Stomach (tissue), 9 donors: ENCODE data around the gene PXMP4. TPM values are rescaled to one million over a fixed set of nuclear protein-coding genes. Genes with fewer than 3 reads are reported as not detected.

Experiments used
- DNase-seq, 2 donors: peaks; one replicate each; pipeline versions ENCODE4 v3.0.0 to v3.0.0-alpha.2; 2013 to 2019
- H3K27ac ChIP-seq, 5 donors: fragments of 200-600 bp in 4 of 5; sonication (generic) in 4 of 5; one replicate each; pipeline ENCODE4 v1.5.1; 2013 to 2019; ENCODE audit warnings: mild to moderate bottlenecking in 1 of 5, moderate library complexity in 1 of 5
- H3K27me3 ChIP-seq, 3 donors: fragments of 200-600 bp; sonication (generic); one replicate each; pipeline ENCODE4 v1.5.1; 2017 to 2019; ENCODE audit warnings: mixed run types in 1 of 3
- H3K36me3 ChIP-seq, 4 donors: fragments of 200-600 bp; sonication (generic); 1 replicate in 3 of 4; 2 replicates in 1 of 4; pipeline ENCODE4 v1.5.1; 2016 to 2019
- H3K4me1 ChIP-seq, 4 donors: fragments of 200-600 bp; sonication (generic); one replicate each; pipeline ENCODE4 v1.5.1; 2016 to 2019
- H3K4me3 ChIP-seq, 4 donors: fragments of 200-600 bp; sonication (generic) in 3 of 4; one replicate each; pipeline ENCODE4 v1.5.1; 2016 to 2019; ENCODE audit warnings: mild to moderate bottlenecking in 1 of 4
- H3K9me3 ChIP-seq, 4 donors: fragments of 200-600 bp; sonication (generic); one replicate each; pipeline ENCODE4 v1.5.1; 2016 to 2019
- EP300 ChIP-seq: sonication (generic); formaldehyde crosslinking; IDR thresholded peaks from one replicate; pipeline ENCODE4 v1.6.1; 2017; ENCODE audit warnings: antibody characterized with exemption
- POLR2A ChIP-seq, 4 donors: fragments of 450-650 bp; IDR thresholded peaks; one replicate each; pipeline ENCODE4 v1.6.1; 2016; ENCODE audit warnings: antibody characterized with exemption in 4 of 4, control low read depth in 2 of 4, mild to moderate bottlenecking in 1 of 4, moderate library complexity in 1 of 4
- POLR2AphosphoS5 ChIP-seq, 3 donors: sonication (generic); formaldehyde crosslinking; IDR thresholded peaks; one replicate each; pipeline ENCODE4 v1.6.1; 2016; ENCODE audit warnings: antibody characterized with exemption in 3 of 3
- WGBS, 5 donors: extraction: QIAGEN DNeasy Blood & Tissue Kit in 3 of 5; methylation state at CpG; one replicate each; pipeline versions ENCODE4 v1.1.5 to v1.1.7; 2013 to 2018; 5-methylcytosine and 5-hydroxymethylcytosine counted together
- intact Hi-C: fragments of 100-400 bp; cut with DNase I; formaldehyde crosslinking; loops from one replicate; pipeline ENCODE4 v1.15.1; 2023; ENCODE audit warnings: low total_unique reads
- polyA plus RNA-seq, 3 donors: library from polyadenylated mRNA; stranded (reverse); fragments of 200-250 nt; gene quantifications; one replicate each; pipeline ENCODE4 v1.2.3, GENCODE V29; 2013
- total RNA-seq, 5 donors: library from RNA; depleted of rRNA; stranded (reverse); fragments of >200 nt; gene quantifications; one replicate each; pipeline versions ENCODE4 v1.1.0 to v1.2.3, GENCODE V29; 2014 to 2016
- TF ChIP-seq, protein P1 (sequence below), 7 experiments: fragments of 450-650 bp in 4 of 7; fragments of 200-600 bp in 3 of 7; sonication (generic) in 3 of 7; IDR thresholded peaks; one replicate each; pipeline ENCODE4 v1.5.1; 2016 to 2019; ENCODE audit warnings: antibody characterized with exemption in 7 of 7, control low read depth in 2 of 7, mild to moderate bottlenecking in 1 of 7
- donor health status: healthy with polysubstance abuse.
- donor health status: Bipolar disorder and iron deficiency.
- donor health status: healthy.

PXMP4 gene
- total and polyA plus RNA-seq, 8 donors = 0.72 to 36.8 (median 5.6) TPM

DNA sequence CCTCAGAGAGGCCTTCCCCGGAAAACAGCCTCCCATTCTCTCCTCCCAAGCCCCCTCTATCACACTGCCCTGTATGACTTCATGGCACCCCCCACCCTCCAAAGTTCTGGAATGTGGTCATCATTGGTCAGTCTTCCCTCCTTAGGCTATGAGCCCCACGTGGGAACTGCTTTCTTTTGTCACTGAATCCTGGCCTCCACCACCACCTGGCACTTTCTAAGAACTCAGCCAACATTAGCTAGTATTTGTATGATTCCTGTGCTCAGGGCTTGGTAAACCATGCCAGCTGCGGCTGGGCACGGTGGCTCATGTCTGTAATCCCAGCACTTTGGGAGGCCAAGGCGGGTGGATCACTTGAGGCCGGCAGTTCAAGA, 25.5 kb downstream of the PXMP4 start:
- no peak for DNase-seq
- WGBS, 5 donors = 62 to 71% (median 67%) methylated on average over 6 of the region's 6 CpGs
- Histone ChIP-seq H3K27ac (peak overlapping the region in 3 of 5 donors; percentile 38 to 70 (median 42)), H3K4me3 (no peak overlapping the region), H3K4me1 (peaks cover 0 to 31% (median 15%) of the 10 kb centered on the region in 4 donors), H3K27me3 (no peaks in the 10 kb centered on the region), H3K36me3 (no peaks in the 10 kb centered on the region), H3K9me3 (no peaks in the 10 kb centered on the region)
- intact Hi-C loops = no loop called here
- TF ChIP-seq EP300 (no peak), POLR2AphosphoS5 (IDR thresholded peaks at IDR 0.05) (no peak), POLR2A (IDR thresholded peaks at IDR 0.05) (no peak)
- TF ChIP-seq, protein P1, sequence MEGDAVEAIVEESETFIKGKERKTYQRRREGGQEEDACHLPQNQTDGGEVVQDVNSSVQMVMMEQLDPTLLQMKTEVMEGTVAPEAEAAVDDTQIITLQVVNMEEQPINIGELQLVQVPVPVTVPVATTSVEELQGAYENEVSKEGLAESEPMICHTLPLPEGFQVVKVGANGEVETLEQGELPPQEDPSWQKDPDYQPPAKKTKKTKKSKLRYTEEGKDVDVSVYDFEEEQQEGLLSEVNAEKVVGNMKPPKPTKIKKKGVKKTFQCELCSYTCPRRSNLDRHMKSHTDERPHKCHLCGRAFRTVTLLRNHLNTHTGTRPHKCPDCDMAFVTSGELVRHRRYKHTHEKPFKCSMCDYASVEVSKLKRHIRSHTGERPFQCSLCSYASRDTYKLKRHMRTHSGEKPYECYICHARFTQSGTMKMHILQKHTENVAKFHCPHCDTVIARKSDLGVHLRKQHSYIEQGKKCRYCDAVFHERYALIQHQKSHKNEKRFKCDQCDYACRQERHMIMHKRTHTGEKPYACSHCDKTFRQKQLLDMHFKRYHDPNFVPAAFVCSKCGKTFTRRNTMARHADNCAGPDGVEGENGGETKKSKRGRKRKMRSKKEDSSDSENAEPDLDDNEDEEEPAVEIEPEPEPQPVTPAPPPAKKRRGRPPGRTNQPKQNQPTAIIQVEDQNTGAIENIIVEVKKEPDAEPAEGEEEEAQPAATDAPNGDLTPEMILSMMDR (IDR thresholded peaks at IDR 0.05) = no peak

DNA sequence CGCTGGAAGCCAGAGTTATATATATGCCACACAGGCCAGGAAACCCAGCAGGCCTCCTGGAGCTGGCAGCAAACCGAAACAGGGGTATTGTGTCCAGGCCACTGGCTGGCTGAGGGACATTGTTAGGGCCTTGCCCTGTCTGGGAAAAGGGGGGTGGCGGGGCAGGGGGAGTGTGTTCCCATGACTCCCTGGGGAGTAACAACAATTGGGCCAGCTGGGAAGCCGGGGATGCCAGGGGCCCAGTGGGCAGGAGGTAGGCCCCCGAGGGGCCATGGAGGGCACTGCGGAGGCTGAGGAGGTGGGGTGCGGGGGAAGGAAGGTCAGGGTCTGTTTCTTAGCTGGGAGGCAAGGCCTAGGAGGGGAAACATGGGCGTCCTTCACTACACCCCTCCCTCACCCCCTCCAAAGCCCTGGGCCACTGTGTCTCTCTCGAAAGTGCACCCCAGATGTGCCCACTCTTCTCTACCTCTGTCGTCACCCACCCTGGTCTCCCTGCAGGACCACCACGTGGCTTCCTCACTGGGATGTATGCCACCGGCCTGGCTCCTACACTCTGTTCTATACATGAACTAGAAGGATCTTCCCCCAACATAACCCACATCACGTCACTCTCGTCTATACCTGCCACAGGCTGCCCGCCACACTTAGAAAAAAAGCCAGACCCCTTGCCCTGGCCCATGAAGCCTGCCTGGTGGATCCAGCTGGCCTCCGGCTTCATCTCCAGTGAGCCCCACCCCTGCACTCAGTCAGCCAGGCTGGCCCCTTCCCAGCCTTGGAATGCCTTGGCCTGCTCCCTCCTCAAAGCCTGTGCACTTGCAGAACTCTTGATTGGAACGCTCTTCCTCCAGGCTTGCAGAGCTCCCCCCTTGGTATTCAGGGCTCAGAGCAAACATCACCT, 26.1 kb downstream of the PXMP4 start:
- Histone ChIP-seq H3K36me3 (no peaks in the 10 kb centered on the region), H3K4me3 (no peak overlapping the region), H3K27me3 (no peaks in the 10 kb centered on the region), H3K9me3 (no peaks in the 10 kb centered on the region), H3K4me1 (peaks cover 0 to 34% (median 17%) of the 10 kb centered on the region in 4 donors), H3K27ac (peak overlapping the region in 4 of 5 donors; percentile 3 to 70 (median 40))
- 72 to 81% (median 74%) methylated on average over 15 to 17 of the region's 17 CpGs for WGBS, 5 donors
- DNase-seq = peak in 1 of 2 donors; percentile 83
- TF ChIP-seq POLR2AphosphoS5 (IDR thresholded peaks at IDR 0.05) = no peak
- TF ChIP-seq, protein P1 (IDR thresholded peaks at IDR 0.05) = no peak
- no peak for TF ChIP-seq POLR2A (IDR thresholded peaks at IDR 0.05)
- TF ChIP-seq EP300 = no peak
- intact Hi-C loops = no loop called here

DNA sequence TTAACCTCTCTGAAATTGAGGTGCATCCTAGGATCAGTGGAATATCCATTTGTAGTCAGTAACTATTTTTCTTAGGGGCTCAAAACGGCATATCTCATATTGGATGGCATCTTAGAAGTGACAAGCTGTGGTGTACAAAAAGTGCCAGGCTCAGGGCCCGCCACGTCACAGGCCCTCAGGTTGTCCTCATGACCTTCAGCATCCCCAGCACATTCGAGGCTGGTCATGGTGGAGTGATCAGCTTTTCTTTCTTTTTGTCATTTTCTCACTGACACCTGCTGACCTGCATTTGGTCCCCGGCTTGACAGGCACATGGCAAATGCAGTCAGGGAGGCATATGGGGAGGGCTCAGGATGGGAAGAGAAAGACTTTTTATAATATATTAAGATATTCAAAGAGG, 26.8 kb downstream of the PXMP4 start:
- peak overlapping the region in 2 of 5 donors; percentile 38 to 70 for H3K27ac ChIP-seq

DNA sequence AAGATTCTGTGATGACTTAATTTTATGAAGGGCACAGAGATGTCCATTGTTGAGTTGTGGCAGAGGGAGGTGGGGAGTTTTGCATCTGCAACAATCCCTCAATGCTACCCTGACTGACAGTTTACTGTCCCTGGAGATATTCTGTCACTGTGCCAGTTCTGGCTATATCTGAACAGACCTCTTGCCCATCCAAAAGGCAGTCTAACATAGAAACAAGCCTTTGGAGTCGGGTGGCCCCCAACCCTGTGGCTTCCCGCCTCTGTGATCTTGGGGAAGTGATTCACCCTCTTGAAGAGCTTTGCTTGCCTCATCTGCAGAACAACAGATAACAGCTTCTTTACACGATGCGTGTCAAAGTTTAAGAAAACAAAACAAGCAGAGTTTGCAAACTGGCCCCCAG, 30.1 kb downstream of the PXMP4 start:
- Histone ChIP-seq H3K9me3 (no peaks in the 10 kb centered on the region), H3K27me3 (no peaks in the 10 kb centered on the region), H3K27ac (no peak overlapping the region), H3K36me3 (no peaks in the 10 kb centered on the region), H3K4me3 (no peak overlapping the region), H3K4me1 (peaks cover 9 to 38% (median 23%) of the 10 kb centered on the region in 4 donors)
- DNase-seq = peak in 1 of 2 donors; percentile 58
- TF ChIP-seq EP300 = no peak
- TF ChIP-seq, protein P1 (IDR thresholded peaks at IDR 0.05) = no peak
- no peak for TF ChIP-seq POLR2A (IDR thresholded peaks at IDR 0.05)
- intact Hi-C loops = no loop called here
- 25 to 63% (median 57%) methylated on average over 4 of the region's 4 CpGs for WGBS, 5 donors

More for the DNA sequence above, 26.8 kb downstream of the PXMP4 start:
- WGBS, 5 donors = 80 to 84% (median 82%) methylated on average over 5 of the region's 5 CpGs
- no peak for DNase-seq
- H3K27me3 ChIP-seq = no peaks in the 10 kb centered on the region
- intact Hi-C loops = no loop called here
- no peaks in the 10 kb centered on the region for H3K9me3 ChIP-seq
- no peak overlapping the region for H3K4me3 ChIP-seq
- no peaks in the 10 kb centered on the region for H3K36me3 ChIP-seq
- TF ChIP-seq EP300 (no peak), POLR2AphosphoS5 (IDR thresholded peaks at IDR 0.05) (no peak), POLR2A (IDR thresholded peaks at IDR 0.05) (no peak)
- TF ChIP-seq, protein P1 (IDR thresholded peaks at IDR 0.05) = no peak
- H3K4me1 ChIP-seq = peaks cover 0 to 39% (median 19%) of the 10 kb centered on the region in 4 donors
